GM12872 (cell line): Measurements from ENCODE around the gene FLOT1.
A peak's percentile ranks its signal among the peaks of the same experiment; 100 is the strongest.

Experiments used
- TF ChIP-seq, protein P1 (sequence below): IDR thresholded peaks from 3 replicates; pipeline ENCODE4 v1.5.1; 2011; ENCODE audit warnings: low read depth, mild to moderate bottlenecking, low read length, moderate library complexity; ENCODE audit not compliant: insufficient read depth

Gene FLOT1

GRCh38 chr6:30717129-30717844 is 25.2 kb downstream of the FLOT1 start, which contains the start of gene MDC1:
MDC1 (minus strand) TSS chr6:30717281; CDS start chr6:30715175, 2,106 bp downstream.
- TF ChIP-seq, protein P1, sequence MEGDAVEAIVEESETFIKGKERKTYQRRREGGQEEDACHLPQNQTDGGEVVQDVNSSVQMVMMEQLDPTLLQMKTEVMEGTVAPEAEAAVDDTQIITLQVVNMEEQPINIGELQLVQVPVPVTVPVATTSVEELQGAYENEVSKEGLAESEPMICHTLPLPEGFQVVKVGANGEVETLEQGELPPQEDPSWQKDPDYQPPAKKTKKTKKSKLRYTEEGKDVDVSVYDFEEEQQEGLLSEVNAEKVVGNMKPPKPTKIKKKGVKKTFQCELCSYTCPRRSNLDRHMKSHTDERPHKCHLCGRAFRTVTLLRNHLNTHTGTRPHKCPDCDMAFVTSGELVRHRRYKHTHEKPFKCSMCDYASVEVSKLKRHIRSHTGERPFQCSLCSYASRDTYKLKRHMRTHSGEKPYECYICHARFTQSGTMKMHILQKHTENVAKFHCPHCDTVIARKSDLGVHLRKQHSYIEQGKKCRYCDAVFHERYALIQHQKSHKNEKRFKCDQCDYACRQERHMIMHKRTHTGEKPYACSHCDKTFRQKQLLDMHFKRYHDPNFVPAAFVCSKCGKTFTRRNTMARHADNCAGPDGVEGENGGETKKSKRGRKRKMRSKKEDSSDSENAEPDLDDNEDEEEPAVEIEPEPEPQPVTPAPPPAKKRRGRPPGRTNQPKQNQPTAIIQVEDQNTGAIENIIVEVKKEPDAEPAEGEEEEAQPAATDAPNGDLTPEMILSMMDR = 0 out of 3 replicates have a peak, but pooled peaks have one; percentile 43

- TF ChIP-seq, protein P1 = no peak
These were observed 25.7 kb downstream of the FLOT1 start for GRCh38 chr6:30716879-30717128.

DNA sequence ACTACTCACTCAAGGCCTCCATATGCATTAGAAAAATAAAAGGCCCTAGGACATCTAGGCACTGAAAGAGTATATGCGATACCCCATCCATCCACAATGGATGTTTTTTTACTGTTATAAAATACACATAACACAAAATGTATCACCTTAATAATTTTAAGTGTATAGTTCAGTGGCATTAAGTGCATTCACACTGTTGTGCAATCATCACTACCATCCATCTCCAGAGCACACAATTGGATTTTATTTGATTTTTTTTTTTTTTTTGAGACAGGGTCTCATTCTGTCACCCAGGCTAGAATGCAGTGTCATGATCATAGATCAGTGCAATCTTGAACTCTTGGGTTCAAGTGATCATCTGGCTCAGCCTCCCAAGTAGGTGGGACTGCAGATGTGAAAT is 28.2 kb downstream of the FLOT1 start:
- TF ChIP-seq, protein P1 = no peak

GRCh38 chr6:30712441-30712945 is 30.0 kb downstream of the FLOT1 start:
- TF ChIP-seq, protein P1 = no peak

DNA sequence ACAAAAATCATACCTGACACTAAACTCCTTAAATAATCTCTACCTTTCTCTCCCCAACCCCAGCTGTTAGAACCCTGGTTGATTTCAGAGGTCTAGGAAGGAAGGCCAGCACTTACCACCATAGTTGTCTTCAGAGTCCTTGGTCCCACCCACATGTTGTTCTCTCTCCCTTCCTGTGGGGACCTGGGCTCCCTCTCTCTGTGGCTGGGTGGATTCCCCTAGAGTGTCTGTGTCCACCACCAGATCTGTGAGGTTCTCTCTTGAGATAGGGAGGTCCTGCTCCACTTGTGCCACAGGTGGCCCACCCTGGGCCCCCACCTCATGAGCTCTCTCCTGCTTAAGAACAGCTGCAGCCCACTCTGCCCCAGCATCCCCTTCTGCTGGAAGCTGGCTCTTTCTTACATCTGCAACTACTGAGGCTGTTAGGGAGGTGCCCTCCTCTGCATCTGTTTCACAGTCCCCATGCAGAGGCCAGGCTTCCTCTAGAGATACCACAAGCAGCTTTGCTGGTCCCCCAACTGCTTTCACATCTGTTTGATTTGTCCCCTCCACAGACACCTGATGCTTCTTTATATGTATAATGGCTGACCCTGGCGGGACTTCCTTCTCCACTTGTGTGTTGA is 30.6 kb downstream of the FLOT1 start:
- TF ChIP-seq, protein P1 = 0 out of 3 replicates have a peak, but pooled peaks have one; percentile 11

DNA sequence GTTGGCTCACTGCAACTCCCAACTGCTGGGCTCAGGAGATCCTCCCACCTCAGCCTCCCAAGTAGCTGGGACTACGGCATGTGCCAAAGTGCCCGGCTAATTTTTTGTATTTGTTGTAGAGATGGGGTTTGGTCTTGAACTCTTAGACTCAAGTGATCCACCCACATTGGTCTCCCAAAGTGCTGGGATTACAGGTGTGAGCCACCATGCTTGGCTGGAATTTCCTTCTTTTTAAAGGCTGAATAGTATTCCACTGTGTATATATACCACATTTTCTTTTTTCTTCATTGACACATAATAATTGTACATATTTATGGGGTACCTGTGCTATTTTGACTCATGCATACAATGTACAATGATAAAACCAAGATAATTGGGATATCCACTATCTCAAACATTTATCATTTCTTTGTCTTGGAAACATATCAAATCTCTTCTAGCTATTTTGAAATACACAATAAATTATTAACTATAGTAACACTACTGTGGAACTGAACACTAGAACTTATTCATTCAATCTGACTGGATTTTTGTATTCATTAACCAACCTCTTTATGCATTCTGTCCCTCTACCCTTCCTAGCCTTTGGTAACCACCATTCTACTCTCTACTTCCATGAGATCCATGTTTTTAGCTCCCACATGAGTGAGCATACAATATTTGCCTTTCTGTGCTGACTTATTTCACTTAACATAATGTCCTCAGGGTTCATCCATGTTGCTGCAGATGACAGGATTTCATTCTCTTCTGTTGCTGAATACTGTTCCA is 33.2 kb downstream of the FLOT1 start:
- TF ChIP-seq, protein P1 = no peak

DNA sequence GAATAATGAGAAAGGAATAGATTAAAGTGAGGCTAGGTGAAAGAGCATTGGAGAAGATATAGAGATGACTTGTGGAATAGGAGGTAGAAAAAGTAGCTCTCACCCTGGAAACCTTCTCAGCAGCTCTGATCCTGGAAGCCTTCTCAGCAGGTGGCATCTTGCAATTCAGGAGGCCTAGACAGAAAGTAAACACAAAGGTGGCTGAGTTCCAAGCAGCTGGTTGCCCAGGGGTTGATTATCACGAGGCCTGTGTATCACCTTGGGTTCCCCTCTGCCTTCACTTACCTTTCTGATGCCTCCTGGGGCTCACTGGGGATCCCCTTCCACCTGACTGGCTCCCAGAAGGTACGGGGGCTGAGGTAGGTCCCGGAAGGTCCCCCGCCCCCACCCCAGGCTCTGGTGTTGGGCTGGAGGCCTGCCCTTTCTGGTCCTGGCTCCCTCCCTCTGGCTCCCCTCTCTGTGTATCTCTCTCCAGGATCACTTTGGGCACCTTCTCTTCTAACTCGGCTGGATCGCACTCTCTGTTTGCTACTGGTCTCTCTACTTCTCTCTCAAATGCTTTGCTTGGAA is 35.1 kb downstream of the FLOT1 start:
- TF ChIP-seq, protein P1 = no peak
